Upper lobe of right lung (tissue), 1 donor: Measurements from ENCODE around the gene SPPL2B. TPM values are rescaled to one million over a fixed set of nuclear protein-coding genes. Genes with fewer than 3 reads are reported as not detected.
A peak's percentile ranks its signal among the peaks of the same experiment; 100 is the strongest.

ENCODE experiments used
- ATAC-seq: fragments of 200-7000 bp; cut with Tn5 transposase; one replicate; pipeline ENCODE4 v1.9.1; 2020; ENCODE audit warnings: mild to moderate bottlenecking, moderate library complexity
- DNase-seq: peaks from one replicate; pipeline ENCODE4 v3.0.0-alpha.2; 2020
- H3K27ac ChIP-seq: fragments of 200-600 bp; one replicate; pipeline ENCODE4 v1.8.0; 2022
- H3K27me3 ChIP-seq: fragments of 200-600 bp; one replicate; pipeline ENCODE4 v1.8.0; 2022; ENCODE audit warnings: mild to moderate bottlenecking
- H3K36me3 ChIP-seq: fragments of 200-600 bp; one replicate; pipeline ENCODE4 v1.8.0; 2022
- H3K4me1 ChIP-seq: fragments of 200-600 bp; one replicate; pipeline ENCODE4 v1.8.0; 2022
- H3K4me3 ChIP-seq: fragments of 200-600 bp; one replicate; pipeline ENCODE4 v1.8.0; 2022; ENCODE audit warnings: mild to moderate bottlenecking
- H3K9me3 ChIP-seq: fragments of 200-600 bp; one replicate; pipeline ENCODE4 v1.8.0; 2022
- CTCF ChIP-seq: fragments of 200-600 bp; IDR thresholded peaks from one replicate; pipeline ENCODE4 v1.8.0; 2022; ENCODE audit warnings: antibody characterized with exemption
- intact Hi-C: fragments of 100-400 bp; cut with DNase I; formaldehyde crosslinking; loops from one replicate; pipeline ENCODE4 v1.11.0; 2022
- total RNA-seq: library from RNA; stranded (reverse); fragmentation: NEBNext Ultra II Directional; extraction: Animal tissue kit (Norgen Biotek cat#: 25700); gene quantifications from one replicate; pipeline ENCODE4 v1.2.1, GENCODE V29; 2021
- donor health status: DM: no; HTN: yes; CAD: no; lungs with severe emphysema.

Gene SPPL2B
- total RNA-seq, 1 donor from 2014 or later, result 50.9 TPM

GRCh38 chr19:2329501-2329916 is 1.0 kb downstream of the SPPL2B start:
- DNase-seq, result no peak
- peaks cover 31% of the 10 kb centered on the region for H3K4me1 ChIP-seq
- H3K9me3 ChIP-seq, result no peaks in the 10 kb centered on the region
- H3K36me3 ChIP-seq, result peaks cover 12% of the 10 kb centered on the region
- H3K4me3 ChIP-seq, result peak overlapping the region; percentile 73
- no peaks in the 10 kb centered on the region for H3K27me3 ChIP-seq
- no peak for ATAC-seq
- TF ChIP-seq CTCF, result no peak
- no peak overlapping the region for H3K27ac ChIP-seq
- intact Hi-C loops, result no loop called here

GRCh38 chr19:2330255-2330631 is 1.8 kb downstream of the SPPL2B start:
- DNase-seq (no peak), ATAC-seq (no peak)
- Histone ChIP-seq H3K27me3 (no peaks in the 10 kb centered on the region), H3K4me1 (peaks cover 31% of the 10 kb centered on the region), H3K36me3 (peaks cover 5% of the 10 kb centered on the region), H3K27ac (no peak overlapping the region), H3K4me3 (no peak overlapping the region), H3K9me3 (no peaks in the 10 kb centered on the region)
- intact Hi-C loops, result no loop called here
- no peak for TF ChIP-seq CTCF

DNA sequence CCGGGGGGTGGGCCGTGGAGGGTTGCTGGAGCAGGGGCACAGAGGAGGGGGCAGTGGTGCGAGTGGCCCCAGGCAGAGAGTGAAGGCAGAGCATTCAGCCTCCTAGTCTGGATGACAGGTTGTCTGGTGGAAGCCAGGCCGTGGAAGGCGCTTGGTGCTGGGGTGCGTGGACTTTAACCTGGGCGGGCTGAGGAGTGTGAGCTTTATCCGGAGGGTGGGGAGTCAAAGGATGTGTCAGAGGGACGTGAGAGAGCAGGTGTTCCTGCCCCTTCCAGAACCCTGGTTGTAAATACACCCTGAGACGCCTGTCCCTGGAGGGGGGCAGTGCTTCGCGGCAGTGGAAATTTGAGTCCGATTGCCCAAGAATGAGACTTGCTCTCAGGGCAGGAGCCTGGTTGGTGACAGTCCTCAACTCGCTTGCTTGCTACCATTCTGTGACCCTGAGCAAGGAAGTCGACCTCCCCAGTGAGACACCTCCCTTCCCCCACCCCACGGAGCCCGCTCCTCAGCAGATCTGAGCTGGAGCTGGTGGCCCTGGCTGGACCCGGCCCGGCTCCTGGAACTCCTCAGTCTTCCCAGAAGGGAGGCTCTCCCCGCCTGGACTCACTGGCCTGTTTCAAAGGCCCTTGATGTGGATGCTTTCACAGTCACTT is 2.3 kb downstream of the SPPL2B start:
- intact Hi-C loops, result no loop called here
- no peak for DNase-seq
- Histone ChIP-seq H3K36me3 (peaks cover 2% of the 10 kb centered on the region), H3K4me1 (peaks cover 31% of the 10 kb centered on the region), H3K27me3 (no peaks in the 10 kb centered on the region), H3K9me3 (no peaks in the 10 kb centered on the region), H3K4me3 (no peak overlapping the region), H3K27ac (no peak overlapping the region)
- no peak for ATAC-seq
- TF ChIP-seq CTCF, result no peak

DNA sequence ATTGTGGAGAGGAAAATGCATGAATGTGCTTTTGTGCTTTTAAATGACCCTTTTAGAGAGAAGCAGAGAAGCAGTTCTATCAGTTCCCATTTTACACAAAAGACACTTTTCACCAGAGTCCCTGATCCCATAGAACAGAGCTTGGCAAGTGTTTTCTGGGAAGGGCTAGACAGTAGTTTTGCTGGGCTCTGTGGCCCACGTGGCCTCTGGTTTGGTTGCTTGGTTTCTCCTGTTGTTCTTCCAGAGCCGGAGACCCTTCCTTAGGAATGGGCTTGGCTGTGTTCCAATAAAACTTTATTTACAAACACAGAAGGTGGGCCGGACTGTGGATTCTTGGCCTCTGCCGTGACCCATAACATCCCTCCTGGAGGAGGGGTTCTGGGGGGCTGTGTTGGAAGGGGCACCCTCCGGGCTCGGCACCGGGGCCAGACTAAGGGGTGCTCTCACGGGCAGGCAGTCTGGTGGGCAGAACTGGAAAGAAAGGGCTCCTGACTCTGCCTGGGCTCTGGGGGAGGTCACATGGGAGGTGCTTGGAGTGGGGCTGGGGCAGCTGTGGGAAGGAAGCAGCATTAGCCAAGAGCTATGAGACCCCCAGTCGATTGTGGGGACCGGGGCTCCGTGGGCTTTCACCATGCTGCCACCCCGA is 3.2 kb downstream of the SPPL2B start:
- Histone ChIP-seq H3K36me3 (no peaks in the 10 kb centered on the region), H3K27ac (no peak overlapping the region), H3K4me1 (peaks cover 28% of the 10 kb centered on the region), H3K27me3 (no peaks in the 10 kb centered on the region), H3K9me3 (no peaks in the 10 kb centered on the region), H3K4me3 (no peak overlapping the region)
- ATAC-seq (no peak), DNase-seq (no peak)
- TF ChIP-seq CTCF, result no peak
- intact Hi-C loops, result no loop called here

GRCh38 chr19:2332341-2333026 is 4.0 kb downstream of the SPPL2B start:
- ATAC-seq (no peak), DNase-seq (no peak)
- Histone ChIP-seq H3K9me3 (no peaks in the 10 kb centered on the region), H3K27me3 (no peaks in the 10 kb centered on the region), H3K36me3 (no peaks in the 10 kb centered on the region), H3K4me3 (no peak overlapping the region), H3K4me1 (peaks cover 21% of the 10 kb centered on the region), H3K27ac (no peak overlapping the region)
- TF ChIP-seq CTCF, result no peak
- intact Hi-C loops, result no loop called here
